ENCODE measurements around the gene SEL1L2. TPM values are rescaled to one million over a fixed set of nuclear protein-coding genes. Genes with fewer than 3 reads are reported as not detected.

Gene SEL1L2
- total and polyA plus RNA-seq, 4 donors: 0.95 to 6.3 TPM; not detected in 2

GRCh38 chr20:13891575-13891974 is 98.8 kb downstream of the SEL1L2 start:
- 93 to 97% methylated on average over 1 of the region's 1 CpG for WGBS, 2 donors

GRCh38 chr20:13884803-13885202 is 105.6 kb downstream of the SEL1L2 start:
- Histone ChIP-seq H3K27me3 (ENCODE audit: control insufficient read depth in 1 of 2, insufficient read depth in 2 of 2, low read length in 1 of 2) (no peaks in the 10 kb centered on the region), H3K36me3 (ENCODE audit: control insufficient read depth in 1 of 2, insufficient read depth in 2 of 2, low read length in 1 of 2) (no peaks in the 10 kb centered on the region), H3K4me3 (ENCODE audit: low read length in 2 of 2) (no peak overlapping the region), H3K27ac (ENCODE audit: low read depth in 1 of 2, low read length in 2 of 2) (no peak overlapping the region), H3K9me3 (ENCODE audit: control insufficient read depth, low read length) (no peaks in the 10 kb centered on the region), H3K4me1 (ENCODE audit: control insufficient read depth in 1 of 2, insufficient read depth in 2 of 2, low read length in 2 of 2) (no peaks in the 10 kb centered on the region)
- 89 to 90% methylated on average over 6 of the region's 6 CpGs for WGBS, 2 donors
- ATAC-seq (ENCODE audit: low FRiP score) (no peak), DNase-seq (no peak)
- intact Hi-C loops (cut with DNase I): no loop called here

More at GRCh38 chr20:13891575-13891974, 98.8 kb downstream of the SEL1L2 start:
- Histone ChIP-seq H3K36me3 (ENCODE audit: control insufficient read depth in 1 of 2, insufficient read depth in 2 of 2, low read length in 1 of 2) (no peaks in the 10 kb centered on the region), H3K27ac (ENCODE audit: low read depth in 1 of 2, low read length in 2 of 2) (no peak overlapping the region), H3K4me1 (ENCODE audit: control insufficient read depth in 1 of 2, insufficient read depth in 2 of 2, low read length in 2 of 2) (no peaks in the 10 kb centered on the region), H3K9me3 (ENCODE audit: control insufficient read depth, low read length) (peaks cover 7% of the 10 kb centered on the region), H3K27me3 (ENCODE audit: control insufficient read depth in 1 of 2, insufficient read depth in 2 of 2, low read length in 1 of 2) (no peaks in the 10 kb centered on the region), H3K4me3 (ENCODE audit: low read length in 2 of 2) (no peak overlapping the region)
- ATAC-seq (ENCODE audit: low FRiP score): no peak
- no peak for DNase-seq
- intact Hi-C loops (cut with DNase I): no loop called here

- DNase-seq (no peak), ATAC-seq (ENCODE audit: low FRiP score) (no peak)
- Histone ChIP-seq H3K9me3 (ENCODE audit: control insufficient read depth, low read length) (no peaks in the 10 kb centered on the region), H3K27me3 (ENCODE audit: control insufficient read depth in 1 of 2, insufficient read depth in 2 of 2, low read length in 1 of 2) (no peaks in the 10 kb centered on the region), H3K27ac (ENCODE audit: low read depth in 1 of 2, low read length in 2 of 2) (no peak overlapping the region), H3K4me3 (ENCODE audit: low read length in 2 of 2) (no peak overlapping the region), H3K4me1 (ENCODE audit: control insufficient read depth in 1 of 2, insufficient read depth in 2 of 2, low read length in 2 of 2) (no peaks in the 10 kb centered on the region), H3K36me3 (ENCODE audit: control insufficient read depth in 1 of 2, insufficient read depth in 2 of 2, low read length in 1 of 2) (no peaks in the 10 kb centered on the region)
- intact Hi-C loops (cut with DNase I): no loop called here
- WGBS, 2 donors: 35% methylated on average over 1 of the region's 1 CpG
These were observed 107.0 kb downstream of the SEL1L2 start for GRCh38 chr20:13883425-13883824.

- Histone ChIP-seq H3K4me1 (ENCODE audit: control insufficient read depth in 1 of 2, insufficient read depth in 2 of 2, low read length in 2 of 2) (no peaks in the 10 kb centered on the region), H3K4me3 (ENCODE audit: low read length in 2 of 2) (no peak overlapping the region), H3K27ac (ENCODE audit: low read depth in 1 of 2, low read length in 2 of 2) (no peak overlapping the region), H3K9me3 (ENCODE audit: control insufficient read depth, low read length) (no peaks in the 10 kb centered on the region), H3K36me3 (ENCODE audit: control insufficient read depth in 1 of 2, insufficient read depth in 2 of 2, low read length in 1 of 2) (no peaks in the 10 kb centered on the region), H3K27me3 (ENCODE audit: control insufficient read depth in 1 of 2, insufficient read depth in 2 of 2, low read length in 1 of 2) (no peaks in the 10 kb centered on the region)
- DNase-seq (no peak), ATAC-seq (ENCODE audit: low FRiP score) (no peak)
- 74 to 79% methylated on average over 2 of the region's 2 CpGs for WGBS, 2 donors
- intact Hi-C loops (cut with DNase I): no loop called here
These were observed 111.8 kb downstream of the SEL1L2 start for GRCh38 chr20:13878566-13878965.

- Histone ChIP-seq H3K4me1 (ENCODE audit: control insufficient read depth in 1 of 2, insufficient read depth in 2 of 2, low read length in 2 of 2) (no peaks in the 10 kb centered on the region), H3K9me3 (ENCODE audit: control insufficient read depth, low read length) (no peaks in the 10 kb centered on the region), H3K27ac (ENCODE audit: low read depth in 1 of 2, low read length in 2 of 2) (no peak overlapping the region), H3K27me3 (ENCODE audit: control insufficient read depth in 1 of 2, insufficient read depth in 2 of 2, low read length in 1 of 2) (no peaks in the 10 kb centered on the region), H3K36me3 (ENCODE audit: control insufficient read depth in 1 of 2, insufficient read depth in 2 of 2, low read length in 1 of 2) (no peaks in the 10 kb centered on the region), H3K4me3 (ENCODE audit: low read length in 2 of 2) (no peak overlapping the region)
- intact Hi-C loops (cut with DNase I): no loop called here
- DNase-seq: no peak
- WGBS, 2 donors: 25 to 30% methylated on average over 4 of the region's 4 CpGs
- no peak for ATAC-seq (ENCODE audit: low FRiP score)
These were observed 112.6 kb downstream of the SEL1L2 start for GRCh38 chr20:13877793-13878192.

GRCh38 chr20:13875265-13875811 is 115.1 kb downstream of the SEL1L2 start:
- no peaks in the 10 kb centered on the region for H3K9me3 ChIP-seq (ENCODE audit: control insufficient read depth, low read length)
- H3K27me3 ChIP-seq (ENCODE audit: control insufficient read depth in 1 of 2, insufficient read depth in 2 of 2, low read length in 1 of 2): no peaks in the 10 kb centered on the region
- intact Hi-C loops (cut with DNase I): no loop called here
- 91% methylated on average over 3 of the region's 3 CpGs for WGBS, 2 donors
- no peak overlapping the region for H3K27ac ChIP-seq (ENCODE audit: low read depth in 1 of 2, low read length in 2 of 2)
- no peaks in the 10 kb centered on the region for H3K36me3 ChIP-seq (ENCODE audit: control insufficient read depth in 1 of 2, insufficient read depth in 2 of 2, low read length in 1 of 2)
- no peaks in the 10 kb centered on the region for H3K4me1 ChIP-seq (ENCODE audit: control insufficient read depth in 1 of 2, insufficient read depth in 2 of 2, low read length in 2 of 2)
- no peak overlapping the region for H3K4me3 ChIP-seq (ENCODE audit: low read length in 2 of 2)
- ATAC-seq (ENCODE audit: low FRiP score) (no peak), DNase-seq (no peak)

GRCh38 chr20:13874394-13875157 is 115.8 kb downstream of the SEL1L2 start:
- no peak overlapping the region for H3K27ac ChIP-seq (ENCODE audit: low read depth in 1 of 2, low read length in 2 of 2)
- no peaks in the 10 kb centered on the region for H3K27me3 ChIP-seq (ENCODE audit: control insufficient read depth in 1 of 2, insufficient read depth in 2 of 2, low read length in 1 of 2)
- no peaks in the 10 kb centered on the region for H3K4me1 ChIP-seq (ENCODE audit: control insufficient read depth in 1 of 2, insufficient read depth in 2 of 2, low read length in 2 of 2)
- H3K9me3 ChIP-seq (ENCODE audit: control insufficient read depth, low read length): no peaks in the 10 kb centered on the region
- H3K36me3 ChIP-seq (ENCODE audit: control insufficient read depth in 1 of 2, insufficient read depth in 2 of 2, low read length in 1 of 2): no peaks in the 10 kb centered on the region
- ATAC-seq (ENCODE audit: low FRiP score) (no peak), DNase-seq (no peak)
- intact Hi-C loops (cut with DNase I): no loop called here
- no peak overlapping the region for H3K4me3 ChIP-seq (ENCODE audit: low read length in 2 of 2)
- 58 to 64% methylated on average over 10 of the region's 10 CpGs for WGBS, 2 donors

- H3K4me1 ChIP-seq (ENCODE audit: control insufficient read depth in 1 of 2, insufficient read depth in 2 of 2, low read length in 2 of 2): no peaks in the 10 kb centered on the region
- H3K27ac ChIP-seq (ENCODE audit: low read depth in 1 of 2, low read length in 2 of 2): no peak overlapping the region
- intact Hi-C loops (cut with DNase I): no loop called here
- H3K36me3 ChIP-seq (ENCODE audit: control insufficient read depth in 1 of 2, insufficient read depth in 2 of 2, low read length in 1 of 2): no peaks in the 10 kb centered on the region
- ATAC-seq (ENCODE audit: low FRiP score) (no peak), DNase-seq (no peak)
- H3K4me3 ChIP-seq (ENCODE audit: low read length in 2 of 2): no peak overlapping the region
- no peaks in the 10 kb centered on the region for H3K9me3 ChIP-seq (ENCODE audit: control insufficient read depth, low read length)
- no peaks in the 10 kb centered on the region for H3K27me3 ChIP-seq (ENCODE audit: control insufficient read depth in 1 of 2, insufficient read depth in 2 of 2, low read length in 1 of 2)
- WGBS, 2 donors: 62 to 79% methylated on average over 5 of the region's 5 CpGs
These were observed 116.6 kb downstream of the SEL1L2 start for GRCh38 chr20:13873831-13874230.

- Histone ChIP-seq H3K36me3 (ENCODE audit: control insufficient read depth in 1 of 2, insufficient read depth in 2 of 2, low read length in 1 of 2) (no peaks in the 10 kb centered on the region), H3K27me3 (ENCODE audit: control insufficient read depth in 1 of 2, insufficient read depth in 2 of 2, low read length in 1 of 2) (no peaks in the 10 kb centered on the region), H3K9me3 (ENCODE audit: control insufficient read depth, low read length) (no peaks in the 10 kb centered on the region), H3K4me3 (ENCODE audit: low read length in 2 of 2) (no peak overlapping the region), H3K4me1 (ENCODE audit: control insufficient read depth in 1 of 2, insufficient read depth in 2 of 2, low read length in 2 of 2) (peaks cover 0 to 8% of the 10 kb centered on the region in 2 donors), H3K27ac (ENCODE audit: low read depth in 1 of 2, low read length in 2 of 2) (no peak overlapping the region)
- DNase-seq: no peak
- intact Hi-C loops (cut with DNase I): no loop called here
- WGBS, 2 donors: 65 to 71% methylated on average over 4 of the region's 4 CpGs
- no peak for ATAC-seq (ENCODE audit: low FRiP score)
These were observed 120.2 kb downstream of the SEL1L2 start for GRCh38 chr20:13870170-13870748.
